OCI-LY7 (cell line): Measurements from ENCODE around the gene POLRMT. TPM values are rescaled to one million over a fixed set of nuclear protein-coding genes. Genes with fewer than 3 reads are reported as not detected.
A peak's percentile ranks its signal among the peaks of the same experiment; 100 is the strongest.

Experiments used
- BruUV-seq: library from RNA; stranded (reverse); fragments of 400-500 nt; replicated peaks from 2 replicates; lab custom pipeline; 2021; lab: Mats Ljungman, UMichigan
- CTCF ChIA-PET: fragments of 300-600 bp; sonication (Branson Sonifier 250); formaldehyde crosslinking; loops from one replicate; lab custom pipeline; 2022; ENCODE audit warnings: antibody characterized with exemption; ENCODE audit not compliant: unreplicated experiment; lab: Charles Lee
- POLR2A ChIA-PET: fragments of 300-600 bp; sonication (Branson Sonifier 250); formaldehyde crosslinking; loops from one replicate; lab custom pipeline; 2022; ENCODE audit warnings: antibody characterized with exemption; lab: Charles Lee
- DNase-seq: peaks from one replicate; pipeline ENCODE4 v3.0.0-alpha.2; 2015; ENCODE audit warnings: low spot score
- H2AFZ ChIP-seq: fragments of 200-600 bp; sonication (generic), shearing (Covaris generic); 2 replicates; pipeline ENCODE4 v1.6.1; 2014; ENCODE audit warnings: mild to moderate bottlenecking, antibody characterized with exemption, low read length, moderate library complexity
- H3K27ac ChIP-seq: fragments of 200-600 bp; sonication (generic); 2 replicates; pipeline ENCODE4 v1.5.1; 2014; ENCODE audit warnings: mixed run types, low read depth, mild to moderate bottlenecking, moderate library complexity, low read length, inconsistent platforms; ENCODE audit not compliant: poor library complexity, severe bottlenecking
- H3K36me3 ChIP-seq: fragments of 200-600 bp; sonication (generic); 2 replicates; pipeline ENCODE4 v1.6.1; 2014; ENCODE audit warnings: mild to moderate bottlenecking, antibody characterized with exemption, low read length, moderate library complexity, mixed read lengths; ENCODE audit not compliant: insufficient read depth
- H3K4me1 ChIP-seq: fragments of 200-600 bp; sonication (generic); 2 replicates; pipeline ENCODE4 v1.5.1; 2014; ENCODE audit warnings: mild to moderate bottlenecking, low read length; ENCODE audit not compliant: insufficient read depth, poor library complexity, severe bottlenecking
- H3K4me2 ChIP-seq: fragments of 200-600 bp; sonication (generic); 2 replicates; pipeline ENCODE4 v1.6.1; 2014; ENCODE audit warnings: mild to moderate bottlenecking, low read length
- H3K4me3 ChIP-seq: fragments of 200-600 bp; sonication (generic); 2 replicates; pipeline ENCODE4 v1.5.1; 2014; ENCODE audit warnings: mild to moderate bottlenecking, low read depth, low read length; ENCODE audit not compliant: poor library complexity, severe bottlenecking
- H3K79me2 ChIP-seq: fragments of 200-600 bp; sonication (generic); 2 replicates; pipeline ENCODE4 v1.6.1; 2016; ENCODE audit warnings: low read depth, mild to moderate bottlenecking, low read length, moderate library complexity, mixed read lengths; ENCODE audit not compliant: insufficient read depth
- H3K9me2 ChIP-seq: fragments of 200-600 bp; sonication (generic); 2 replicates; pipeline ENCODE4 v1.6.1; 2016; ENCODE audit warnings: mild to moderate bottlenecking, low read length, mixed read lengths; ENCODE audit not compliant: insufficient read depth
- H3K9me3 ChIP-seq: fragments of 200-600 bp; sonication (generic); 2 replicates; pipeline ENCODE4 v1.6.1; 2014; ENCODE audit warnings: mild to moderate bottlenecking, mixed run types, low read length, mixed read lengths
- H4K20me1 ChIP-seq: fragments of 200-600 bp; sonication (generic); 2 replicates; pipeline ENCODE4 v1.6.1; 2014; ENCODE audit warnings: mild to moderate bottlenecking, antibody characterized with exemption, low read length, moderate library complexity, mixed read lengths; ENCODE audit not compliant: insufficient read depth
- EZH2phosphoT487 ChIP-seq: fragments of 200-600 bp; sonication (generic); IDR thresholded peaks from 2 replicates; pipeline ENCODE4 v1.6.1; 2018; ENCODE audit warnings: low read depth, borderline replicate concordance, mild to moderate bottlenecking, mixed run types, antibody characterized with exemption, low read length, moderate library complexity, mixed read lengths
- intact Hi-C: fragments of 100-400 bp; cut with micrococcal nuclease; formaldehyde crosslinking; loops from one replicate; pipeline ENCODE4 v1.10.0; 2022; ENCODE audit not compliant: unreplicated experiment
- total RNA-seq, 2 experiments: library from RNA; depleted of rRNA in 1 of 2; stranded (reverse); fragments of >200 nt in 1 of 2; shearing (Covaris generic) in 1 of 2; gene quantifications; 2 replicates each; pipeline ENCODE4 v1.2.3, GENCODE V29; 2014 to 2022
- TF ChIP-seq, protein P1 (sequence below): fragments of 200-600 bp; sonication (generic); conservative IDR thresholded peaks from 2 replicates; pipeline ENCODE4 v1.5.1; 2014; ENCODE audit warnings: mild to moderate bottlenecking, antibody characterized with exemption, low read length, moderate library complexity, mixed read lengths

The POLRMT gene
- total RNA-seq, 2 experiments from 2014 or later: 65.5 to 74.6 TPM

DNA sequence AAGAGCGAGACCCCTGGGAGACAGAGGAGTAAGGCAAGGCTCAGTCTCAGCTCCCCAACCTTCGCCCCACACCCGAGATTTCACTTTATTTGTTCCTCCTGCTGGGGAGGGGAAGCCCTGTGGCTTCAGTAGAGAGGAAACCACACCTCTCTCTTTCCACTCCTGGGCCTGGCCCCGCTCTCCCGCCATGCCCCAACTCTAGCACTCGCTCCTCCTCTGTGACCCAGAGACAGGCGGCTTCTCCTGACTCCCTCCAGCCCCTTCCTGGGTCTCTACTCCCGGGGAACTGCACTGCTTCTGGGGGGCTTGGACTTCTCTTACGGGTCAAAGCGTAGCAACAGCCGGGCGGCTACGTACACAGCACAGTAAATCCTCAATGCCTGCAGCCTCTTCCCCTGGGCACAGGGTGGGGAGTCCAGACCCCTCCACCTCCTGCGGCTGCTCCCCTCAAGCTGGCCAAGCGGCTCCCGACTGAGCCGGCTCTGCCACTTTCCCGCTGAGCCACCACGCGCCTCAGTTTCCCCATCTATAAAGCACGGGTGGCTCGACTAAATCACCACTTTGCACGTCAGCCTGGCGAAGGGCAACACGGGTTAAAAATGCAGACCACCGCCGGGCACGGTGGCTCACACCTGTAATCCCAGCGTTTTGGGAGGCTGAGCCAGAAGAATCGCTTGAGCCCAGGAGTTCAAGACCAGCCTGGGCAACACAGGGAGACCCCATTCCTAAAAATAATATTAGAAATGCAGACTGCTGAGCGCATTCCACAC is 28.3 kb upstream of the POLRMT start:
- H3K27ac ChIP-seq: peak overlapping the region; percentile 81
- POLR2A ChIA-PET: no interaction called here
- peaks cover 44% of the 10 kb centered on the region for H3K4me1 ChIP-seq
- BruUV-seq: TSS peak; percentile 67
- DNase-seq: peak; percentile 55
- CTCF ChIA-PET: no interaction called here
- TF ChIP-seq, protein P1, sequence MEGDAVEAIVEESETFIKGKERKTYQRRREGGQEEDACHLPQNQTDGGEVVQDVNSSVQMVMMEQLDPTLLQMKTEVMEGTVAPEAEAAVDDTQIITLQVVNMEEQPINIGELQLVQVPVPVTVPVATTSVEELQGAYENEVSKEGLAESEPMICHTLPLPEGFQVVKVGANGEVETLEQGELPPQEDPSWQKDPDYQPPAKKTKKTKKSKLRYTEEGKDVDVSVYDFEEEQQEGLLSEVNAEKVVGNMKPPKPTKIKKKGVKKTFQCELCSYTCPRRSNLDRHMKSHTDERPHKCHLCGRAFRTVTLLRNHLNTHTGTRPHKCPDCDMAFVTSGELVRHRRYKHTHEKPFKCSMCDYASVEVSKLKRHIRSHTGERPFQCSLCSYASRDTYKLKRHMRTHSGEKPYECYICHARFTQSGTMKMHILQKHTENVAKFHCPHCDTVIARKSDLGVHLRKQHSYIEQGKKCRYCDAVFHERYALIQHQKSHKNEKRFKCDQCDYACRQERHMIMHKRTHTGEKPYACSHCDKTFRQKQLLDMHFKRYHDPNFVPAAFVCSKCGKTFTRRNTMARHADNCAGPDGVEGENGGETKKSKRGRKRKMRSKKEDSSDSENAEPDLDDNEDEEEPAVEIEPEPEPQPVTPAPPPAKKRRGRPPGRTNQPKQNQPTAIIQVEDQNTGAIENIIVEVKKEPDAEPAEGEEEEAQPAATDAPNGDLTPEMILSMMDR: no peak
- TF ChIP-seq EZH2phosphoT487: no peak
- H3K9me2 ChIP-seq: no peaks in the 10 kb centered on the region
- no peak overlapping the region for H2AFZ ChIP-seq
- peak overlapping the region; percentile 100 for H3K4me2 ChIP-seq
- H3K36me3 ChIP-seq: peaks cover 53% of the 10 kb centered on the region
- peaks cover 19% of the 10 kb centered on the region for H4K20me1 ChIP-seq
- peaks cover 68% of the 10 kb centered on the region for H3K79me2 ChIP-seq
- no peaks in the 10 kb centered on the region for H3K9me3 ChIP-seq
- H3K4me3 ChIP-seq: peak overlapping the region; percentile 100
- intact Hi-C loops: loop anchor here (2.0 to 5.0 kb wide), 4 partner anchors 19 to 135 kb away; partner anchors contain the start of genes BSG and PTBP1

DNA sequence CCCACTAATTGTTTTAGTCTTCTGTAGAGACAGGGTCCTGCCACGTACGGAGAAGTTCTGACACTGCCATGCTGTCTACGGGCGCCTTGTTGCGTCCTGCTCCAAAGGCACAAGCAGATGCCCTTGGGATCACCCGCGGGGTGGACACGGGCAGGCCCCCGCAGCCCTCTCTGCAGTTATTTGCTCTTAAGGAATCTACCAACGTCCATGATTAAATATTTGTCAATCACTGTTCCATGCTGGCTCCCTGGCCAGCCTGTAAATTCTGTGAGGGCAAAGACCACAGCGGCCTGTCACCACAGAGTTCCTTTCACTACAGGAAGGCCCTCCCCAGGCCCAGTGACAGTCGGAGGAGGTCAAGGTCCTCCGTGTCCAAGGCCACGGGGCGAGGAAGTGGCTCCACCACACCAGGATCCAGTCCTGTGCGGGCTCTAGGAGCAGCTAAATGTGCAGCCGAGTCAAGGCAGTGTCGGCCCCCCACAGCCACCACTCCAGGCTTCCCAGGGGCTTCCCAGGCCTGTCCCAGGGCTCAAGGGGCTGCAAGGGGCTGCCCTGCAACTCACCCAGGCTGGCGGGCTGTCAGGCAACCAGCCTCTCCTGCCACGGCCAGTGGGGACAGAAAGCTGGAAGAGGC is 27.6 kb upstream of the POLRMT start:
- ChIA-PET POLR2A (no interaction called here), CTCF (no interaction called here)
- Histone ChIP-seq H3K9me2 (no peaks in the 10 kb centered on the region), H3K36me3 (peaks cover 59% of the 10 kb centered on the region), H2AFZ (no peak overlapping the region), H3K27ac (peak overlapping the region; percentile 81), H3K79me2 (peaks cover 75% of the 10 kb centered on the region), H4K20me1 (peaks cover 19% of the 10 kb centered on the region), H3K4me2 (peak overlapping the region; percentile 100), H3K9me3 (no peaks in the 10 kb centered on the region), H3K4me1 (peaks cover 44% of the 10 kb centered on the region), H3K4me3 (peak overlapping the region; percentile 100)
- intact Hi-C loops: loop anchor here (2.0 to 5.0 kb wide), 3 partner anchors 20 to 89 kb away; partner anchors contain the start of gene BSG
- no peak for DNase-seq
- BruUV-seq: no TSS peak
- no peak for TF ChIP-seq EZH2phosphoT487
- TF ChIP-seq, protein P1: no peak
